ENCODE data around the gene FBXO21. TPM values are rescaled to one million over a fixed set of nuclear protein-coding genes. Genes with fewer than 3 reads are reported as not detected.

FBXO21 gene
- total RNA-seq, 1 experiment from 2014 or later, result 37.8 TPM

DNA sequence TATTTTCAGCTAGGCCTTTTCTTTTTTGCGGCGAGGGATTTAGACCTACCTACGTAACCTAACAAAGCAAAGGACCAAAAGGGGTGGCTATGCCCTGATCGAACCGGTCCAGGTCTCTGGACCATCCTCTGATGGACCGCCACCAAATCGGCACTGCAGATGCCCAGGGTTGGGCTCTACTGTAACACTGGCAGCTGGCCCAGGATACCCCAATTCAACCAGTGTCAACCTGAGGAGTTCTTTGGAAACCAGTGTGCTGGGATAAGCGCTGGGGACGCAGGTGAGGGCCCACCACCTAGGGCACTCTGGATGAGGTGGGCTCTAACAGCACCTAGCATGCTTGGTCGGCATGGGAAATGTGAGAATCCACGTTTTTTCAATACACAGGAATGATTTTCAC, 32.2 kb downstream of the FBXO21 start:
- Histone ChIP-seq H3K27ac (ENCODE audit: low read length) (no peak overlapping the region), H3K36me3 (ENCODE audit: control insufficient read depth, insufficient read depth, low read length) (peaks cover 5% of the 10 kb centered on the region), H3K27me3 (ENCODE audit: control insufficient read depth, insufficient read depth, low read length) (no peaks in the 10 kb centered on the region), H3K4me3 (ENCODE audit: low read depth in 2 of 2, low read length in 2 of 2) (no peak overlapping the region), H3K9me3 (ENCODE audit: control insufficient read depth, insufficient read depth, low read depth, low read length) (no peaks in the 10 kb centered on the region), H3K4me1 (ENCODE audit: control insufficient read depth, insufficient read depth, low read length) (no peaks in the 10 kb centered on the region)
- ChIA-PET CTCF (no interaction called here), POLR2A (no interaction called here)
- DNase-seq (ENCODE audit: low read depth, low spot score) (no peak), ATAC-seq (no peak)
- TF ChIP-seq SIN3A (IDR thresholded peaks at IDR 0.05; ENCODE audit: borderline replicate concordance, insufficient read depth, low read depth, low read length), result no peak
- TF ChIP-seq POLR2AphosphoS5 (IDR thresholded peaks at IDR 0.05; ENCODE audit: low read depth, low read length), result no peak
- no peak for TF ChIP-seq TCF7L2 (IDR thresholded peaks at IDR 0.05; ENCODE audit: low read depth, low read length)
- TF ChIP-seq, protein P1, sequence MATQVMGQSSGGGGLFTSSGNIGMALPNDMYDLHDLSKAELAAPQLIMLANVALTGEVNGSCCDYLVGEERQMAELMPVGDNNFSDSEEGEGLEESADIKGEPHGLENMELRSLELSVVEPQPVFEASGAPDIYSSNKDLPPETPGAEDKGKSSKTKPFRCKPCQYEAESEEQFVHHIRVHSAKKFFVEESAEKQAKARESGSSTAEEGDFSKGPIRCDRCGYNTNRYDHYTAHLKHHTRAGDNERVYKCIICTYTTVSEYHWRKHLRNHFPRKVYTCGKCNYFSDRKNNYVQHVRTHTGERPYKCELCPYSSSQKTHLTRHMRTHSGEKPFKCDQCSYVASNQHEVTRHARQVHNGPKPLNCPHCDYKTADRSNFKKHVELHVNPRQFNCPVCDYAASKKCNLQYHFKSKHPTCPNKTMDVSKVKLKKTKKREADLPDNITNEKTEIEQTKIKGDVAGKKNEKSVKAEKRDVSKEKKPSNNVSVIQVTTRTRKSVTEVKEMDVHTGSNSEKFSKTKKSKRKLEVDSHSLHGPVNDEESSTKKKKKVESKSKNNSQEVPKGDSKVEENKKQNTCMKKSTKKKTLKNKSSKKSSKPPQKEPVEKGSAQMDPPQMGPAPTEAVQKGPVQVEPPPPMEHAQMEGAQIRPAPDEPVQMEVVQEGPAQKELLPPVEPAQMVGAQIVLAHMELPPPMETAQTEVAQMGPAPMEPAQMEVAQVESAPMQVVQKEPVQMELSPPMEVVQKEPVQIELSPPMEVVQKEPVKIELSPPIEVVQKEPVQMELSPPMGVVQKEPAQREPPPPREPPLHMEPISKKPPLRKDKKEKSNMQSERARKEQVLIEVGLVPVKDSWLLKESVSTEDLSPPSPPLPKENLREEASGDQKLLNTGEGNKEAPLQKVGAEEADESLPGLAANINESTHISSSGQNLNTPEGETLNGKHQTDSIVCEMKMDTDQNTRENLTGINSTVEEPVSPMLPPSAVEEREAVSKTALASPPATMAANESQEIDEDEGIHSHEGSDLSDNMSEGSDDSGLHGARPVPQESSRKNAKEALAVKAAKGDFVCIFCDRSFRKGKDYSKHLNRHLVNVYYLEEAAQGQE (IDR thresholded peaks at IDR 0.05; ENCODE audit: insufficient read depth in 1 of 2, low read depth in 2 of 2, low read length in 1 of 2), result no peak
- TF ChIP-seq, protein P2, sequence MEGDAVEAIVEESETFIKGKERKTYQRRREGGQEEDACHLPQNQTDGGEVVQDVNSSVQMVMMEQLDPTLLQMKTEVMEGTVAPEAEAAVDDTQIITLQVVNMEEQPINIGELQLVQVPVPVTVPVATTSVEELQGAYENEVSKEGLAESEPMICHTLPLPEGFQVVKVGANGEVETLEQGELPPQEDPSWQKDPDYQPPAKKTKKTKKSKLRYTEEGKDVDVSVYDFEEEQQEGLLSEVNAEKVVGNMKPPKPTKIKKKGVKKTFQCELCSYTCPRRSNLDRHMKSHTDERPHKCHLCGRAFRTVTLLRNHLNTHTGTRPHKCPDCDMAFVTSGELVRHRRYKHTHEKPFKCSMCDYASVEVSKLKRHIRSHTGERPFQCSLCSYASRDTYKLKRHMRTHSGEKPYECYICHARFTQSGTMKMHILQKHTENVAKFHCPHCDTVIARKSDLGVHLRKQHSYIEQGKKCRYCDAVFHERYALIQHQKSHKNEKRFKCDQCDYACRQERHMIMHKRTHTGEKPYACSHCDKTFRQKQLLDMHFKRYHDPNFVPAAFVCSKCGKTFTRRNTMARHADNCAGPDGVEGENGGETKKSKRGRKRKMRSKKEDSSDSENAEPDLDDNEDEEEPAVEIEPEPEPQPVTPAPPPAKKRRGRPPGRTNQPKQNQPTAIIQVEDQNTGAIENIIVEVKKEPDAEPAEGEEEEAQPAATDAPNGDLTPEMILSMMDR (IDR thresholded peaks at IDR 0.05), result no peak
- in situ Hi-C loops (cut with HindIII; ENCODE audit: low pct_unique_long_range_greater_than_20kb, low sequenced_read_pairs), result no loop called here
- no TSS peak for BruUV-seq (replicated peaks)
- intact Hi-C loops (cut with micrococcal nuclease; ENCODE audit: unreplicated experiment), result no loop called here

DNA sequence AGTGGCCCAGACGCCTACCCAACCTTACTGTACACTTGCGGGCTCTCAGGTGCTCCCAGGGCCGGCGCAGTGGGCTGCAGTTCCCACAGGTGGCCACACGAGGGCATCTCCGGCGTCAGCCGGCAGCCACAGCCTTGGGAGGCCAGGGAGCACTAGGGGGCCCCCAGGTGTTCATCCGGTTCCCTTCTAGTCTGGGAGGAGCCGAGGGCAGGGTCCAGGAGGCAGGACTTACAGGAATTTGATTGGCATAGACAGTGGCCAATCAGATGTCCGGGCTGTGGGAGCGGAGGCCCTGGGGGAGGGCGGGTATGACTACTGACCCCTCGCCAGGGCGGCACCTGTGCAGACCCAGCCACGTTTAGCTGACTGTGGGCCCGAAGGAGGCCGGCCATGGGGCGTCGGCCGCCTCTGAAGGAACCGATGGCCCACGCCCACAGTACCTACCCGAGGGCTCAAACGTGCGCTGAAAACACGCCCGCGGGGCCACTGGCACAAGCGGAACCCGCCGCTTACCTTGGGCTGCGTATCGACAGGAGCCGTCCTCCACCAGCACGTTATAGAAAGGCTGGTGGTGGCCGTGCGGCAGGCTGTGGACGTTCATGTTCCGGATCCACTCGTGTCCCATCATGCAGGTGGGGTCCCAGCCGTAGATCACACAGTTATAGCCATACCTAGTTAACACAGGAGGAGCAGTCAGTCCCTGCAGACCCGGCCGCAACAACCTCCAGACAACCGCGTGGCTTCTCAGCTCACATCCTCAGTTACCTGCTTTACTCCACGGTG, 34.8 kb downstream of the FBXO21 start:
- peak; percentile 93 for ATAC-seq
- POLR2A ChIA-PET, result no interaction called here
- H3K36me3 ChIP-seq (ENCODE audit: control insufficient read depth, insufficient read depth, low read length), result peaks cover 5% of the 10 kb centered on the region
- DNase-seq (ENCODE audit: low read depth, low spot score), result peak; percentile 18
- intact Hi-C loops (cut with micrococcal nuclease; ENCODE audit: unreplicated experiment) (no loop called here), in situ Hi-C loops (cut with HindIII; ENCODE audit: low pct_unique_long_range_greater_than_20kb, low sequenced_read_pairs) (no loop called here)
- no peak overlapping the region for H3K4me3 ChIP-seq (ENCODE audit: low read depth in 2 of 2, low read length in 2 of 2)
- no peaks in the 10 kb centered on the region for H3K9me3 ChIP-seq (ENCODE audit: control insufficient read depth, insufficient read depth, low read depth, low read length)
- H3K27ac ChIP-seq (ENCODE audit: low read length), result no peak overlapping the region
- BruUV-seq (replicated peaks), result no TSS peak
- no peaks in the 10 kb centered on the region for H3K27me3 ChIP-seq (ENCODE audit: control insufficient read depth, insufficient read depth, low read length)
- CTCF ChIA-PET, result no interaction called here
- TF ChIP-seq TCF7L2 (IDR thresholded peaks at IDR 0.05; ENCODE audit: low read depth, low read length) (no peak), SIN3A (IDR thresholded peaks at IDR 0.05; ENCODE audit: borderline replicate concordance, insufficient read depth, low read depth, low read length) (no peak), POLR2AphosphoS5 (IDR thresholded peaks at IDR 0.05; ENCODE audit: low read depth, low read length) (no peak)
- TF ChIP-seq, protein P2 (IDR thresholded peaks at IDR 0.05), result peak; percentile 96
- TF ChIP-seq, protein P1 (IDR thresholded peaks at IDR 0.05; ENCODE audit: insufficient read depth in 1 of 2, low read depth in 2 of 2, low read length in 1 of 2), result no peak
- H3K4me1 ChIP-seq (ENCODE audit: control insufficient read depth, insufficient read depth, low read length), result no peaks in the 10 kb centered on the region
